ENCODE results near the gene UGT1A6. TPM values are rescaled to one million over a fixed set of nuclear protein-coding genes. Genes with fewer than 3 reads are reported as not detected.

UGT1A6 gene
- total and polyA plus RNA-seq, 2 experiments from 2014 or later, result not detected

DNA sequence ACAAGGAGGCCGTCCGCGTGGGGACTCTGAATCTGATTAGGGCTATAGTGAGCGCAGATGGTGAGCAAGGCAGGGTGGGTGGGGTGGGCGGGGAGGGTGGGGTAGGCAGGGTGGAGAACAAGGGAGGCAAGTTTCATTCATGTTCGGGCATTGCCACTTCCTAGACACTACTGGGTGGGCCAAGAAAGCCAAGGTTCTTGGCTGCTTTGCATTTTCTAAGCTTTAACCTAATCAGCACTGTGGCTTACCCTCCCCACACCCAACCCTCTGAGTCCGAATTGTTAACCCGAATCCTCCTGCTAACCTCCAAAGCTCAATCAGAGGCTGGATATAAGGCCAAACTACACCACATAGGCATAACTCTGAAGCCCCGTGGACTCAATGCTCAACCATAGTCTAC lies 103.6 kb downstream of the UGT1A6 start:
- ATAC-seq, result no peak
- Histone ChIP-seq H3K9me2 (ENCODE audit: insufficient read depth) (no peaks in the 10 kb centered on the region), H3F3A (replicated peaks; ENCODE audit: low read depth) (no peaks in the 10 kb centered on the region), H3K27ac (ENCODE audit: low read depth) (no peak overlapping the region), H4K20me1 (replicated peaks; ENCODE audit: insufficient read depth) (no peaks in the 10 kb centered on the region), H3K27me3 (ENCODE audit: insufficient read depth) (no peaks in the 10 kb centered on the region), H3K4me3 (no peak overlapping the region), H3K4me1 (ENCODE audit: insufficient read depth) (no peaks in the 10 kb centered on the region), H3K36me3 (ENCODE audit: insufficient read depth) (no peaks in the 10 kb centered on the region), H3K79me2 (replicated peaks; ENCODE audit: insufficient read depth) (no peaks in the 10 kb centered on the region), H2AFZ (no peak overlapping the region), H3K4me2 (no peak overlapping the region)
- H3K27me3 Mint-ChIP-seq (ENCODE audit: insufficient read depth, low read depth, poor library complexity), result peaks cover 8% of the 10 kb centered on the region
- peaks cover 16% of the 10 kb centered on the region for H3K9me3 Mint-ChIP-seq
- DNase-seq (ENCODE audit: low spot score), result no peak
- no peak overlapping the region for H3K27ac Mint-ChIP-seq
- H3K36me3 Mint-ChIP-seq (ENCODE audit: low read depth), result no peaks in the 10 kb centered on the region; the same call in 1 of the 3 replicates
- H3K4me1 Mint-ChIP-seq, result no peaks in the 10 kb centered on the region; the same call in 2 of the 3 replicates
- no peak for TF ChIP-seq ETS1 (IDR thresholded peaks at IDR 0.05)
- TF ChIP-seq, protein P1, sequence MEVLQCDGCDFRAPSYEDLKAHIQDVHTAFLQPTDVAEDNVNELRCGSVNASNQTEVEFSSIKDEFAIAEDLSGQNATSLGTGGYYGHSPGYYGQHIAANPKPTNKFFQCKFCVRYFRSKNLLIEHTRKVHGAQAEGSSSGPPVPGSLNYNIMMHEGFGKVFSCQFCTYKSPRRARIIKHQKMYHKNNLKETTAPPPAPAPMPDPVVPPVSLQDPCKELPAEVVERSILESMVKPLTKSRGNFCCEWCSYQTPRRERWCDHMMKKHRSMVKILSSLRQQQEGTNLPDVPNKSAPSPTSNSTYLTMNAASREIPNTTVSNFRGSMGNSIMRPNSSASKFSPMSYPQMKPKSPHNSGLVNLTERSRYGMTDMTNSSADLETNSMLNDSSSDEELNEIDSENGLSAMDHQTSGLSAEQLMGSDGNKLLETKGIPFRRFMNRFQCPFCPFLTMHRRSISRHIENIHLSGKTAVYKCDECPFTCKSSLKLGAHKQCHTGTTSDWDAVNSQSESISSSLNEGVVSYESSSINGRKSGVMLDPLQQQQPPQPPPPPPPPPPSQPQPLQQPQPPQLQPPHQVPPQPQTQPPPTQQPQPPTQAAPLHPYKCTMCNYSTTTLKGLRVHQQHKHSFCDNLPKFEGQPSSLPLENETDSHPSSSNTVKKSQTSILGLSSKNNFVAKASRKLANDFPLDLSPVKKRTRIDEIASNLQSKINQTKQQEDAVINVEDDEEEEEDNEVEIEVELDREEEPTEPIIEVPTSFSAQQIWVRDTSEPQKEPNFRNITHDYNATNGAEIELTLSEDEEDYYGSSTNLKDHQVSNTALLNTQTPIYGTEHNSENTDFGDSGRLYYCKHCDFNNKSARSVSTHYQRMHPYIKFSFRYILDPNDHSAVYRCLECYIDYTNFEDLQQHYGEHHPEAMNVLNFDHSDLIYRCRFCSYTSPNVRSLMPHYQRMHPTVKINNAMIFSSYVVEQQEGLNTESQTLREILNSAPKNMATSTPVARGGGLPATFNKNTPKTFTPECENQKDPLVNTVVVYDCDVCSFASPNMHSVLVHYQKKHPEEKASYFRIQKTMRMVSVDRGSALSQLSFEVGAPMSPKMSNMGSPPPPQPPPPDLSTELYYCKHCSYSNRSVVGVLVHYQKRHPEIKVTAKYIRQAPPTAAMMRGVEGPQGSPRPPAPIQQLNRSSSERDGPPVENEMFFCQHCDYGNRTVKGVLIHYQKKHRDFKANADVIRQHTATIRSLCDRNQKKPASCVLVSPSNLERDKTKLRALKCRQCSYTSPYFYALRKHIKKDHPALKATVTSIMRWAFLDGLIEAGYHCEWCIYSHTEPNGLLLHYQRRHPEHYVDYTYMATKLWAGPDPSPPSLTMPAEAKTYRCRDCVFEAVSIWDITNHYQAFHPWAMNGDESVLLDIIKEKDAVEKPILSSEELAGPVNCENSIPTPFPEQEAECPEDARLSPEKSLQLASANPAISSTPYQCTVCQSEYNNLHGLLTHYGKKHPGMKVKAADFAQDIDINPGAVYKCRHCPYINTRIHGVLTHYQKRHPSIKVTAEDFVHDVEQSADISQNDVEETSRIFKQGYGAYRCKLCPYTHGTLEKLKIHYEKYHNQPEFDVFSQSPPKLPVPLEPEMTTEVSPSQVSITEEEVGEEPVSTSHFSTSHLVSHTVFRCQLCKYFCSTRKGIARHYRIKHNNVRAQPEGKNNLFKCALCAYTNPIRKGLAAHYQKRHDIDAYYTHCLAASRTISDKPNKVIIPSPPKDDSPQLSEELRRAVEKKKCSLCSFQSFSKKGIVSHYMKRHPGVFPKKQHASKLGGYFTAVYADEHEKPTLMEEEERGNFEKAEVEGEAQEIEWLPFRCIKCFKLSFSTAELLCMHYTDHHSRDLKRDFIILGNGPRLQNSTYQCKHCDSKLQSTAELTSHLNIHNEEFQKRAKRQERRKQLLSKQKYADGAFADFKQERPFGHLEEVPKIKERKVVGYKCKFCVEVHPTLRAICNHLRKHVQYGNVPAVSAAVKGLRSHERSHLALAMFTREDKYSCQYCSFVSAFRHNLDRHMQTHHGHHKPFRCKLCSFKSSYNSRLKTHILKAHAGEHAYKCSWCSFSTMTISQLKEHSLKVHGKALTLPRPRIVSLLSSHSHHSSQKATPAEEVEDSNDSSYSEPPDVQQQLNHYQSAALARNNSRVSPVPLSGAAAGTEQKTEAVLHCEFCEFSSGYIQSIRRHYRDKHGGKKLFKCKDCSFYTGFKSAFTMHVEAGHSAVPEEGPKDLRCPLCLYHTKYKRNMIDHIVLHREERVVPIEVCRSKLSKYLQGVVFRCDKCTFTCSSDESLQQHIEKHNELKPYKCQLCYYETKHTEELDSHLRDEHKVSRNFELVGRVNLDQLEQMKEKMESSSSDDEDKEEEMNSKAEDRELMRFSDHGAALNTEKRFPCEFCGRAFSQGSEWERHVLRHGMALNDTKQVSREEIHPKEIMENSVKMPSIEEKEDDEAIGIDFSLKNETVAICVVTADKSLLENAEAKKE (CRISPR knock-in tag; IDR thresholded peaks at IDR 0.05), result no peak
- no peak overlapping the region for H3K4me3 Mint-ChIP-seq

GRCh38 chr2:233798335-233799086 lies 105.8 kb downstream of the UGT1A6 start:
- H3K4me2 ChIP-seq, result no peak overlapping the region
- no peaks in the 10 kb centered on the region for H3K79me2 ChIP-seq (replicated peaks; ENCODE audit: insufficient read depth)
- Mint-ChIP-seq H3K27ac (no peak overlapping the region), H3K36me3 (ENCODE audit: low read depth) (no peaks in the 10 kb centered on the region; the same call in 2 of the 3 replicates), H3K9me3 (peaks cover 21% of the 10 kb centered on the region), H3K4me1 (no peaks in the 10 kb centered on the region), H3K4me3 (no peak overlapping the region), H3K27me3 (ENCODE audit: insufficient read depth, low read depth, poor library complexity) (peaks cover 3% of the 10 kb centered on the region)
- H3K4me1 ChIP-seq (ENCODE audit: insufficient read depth), result no peaks in the 10 kb centered on the region
- H3K27me3 ChIP-seq (ENCODE audit: insufficient read depth), result no peaks in the 10 kb centered on the region
- H3K36me3 ChIP-seq (ENCODE audit: insufficient read depth), result no peaks in the 10 kb centered on the region
- no peaks in the 10 kb centered on the region for H3K9me2 ChIP-seq (ENCODE audit: insufficient read depth)
- H2AFZ ChIP-seq, result no peak overlapping the region
- no peaks in the 10 kb centered on the region for H3F3A ChIP-seq (replicated peaks; ENCODE audit: low read depth)
- DNase-seq (ENCODE audit: low spot score) (no peak), ATAC-seq (no peak)
- H3K27ac ChIP-seq (ENCODE audit: low read depth), result no peak overlapping the region
- H3K4me3 ChIP-seq, result no peak overlapping the region
- H4K20me1 ChIP-seq (replicated peaks; ENCODE audit: insufficient read depth), result no peaks in the 10 kb centered on the region
- TF ChIP-seq, protein P2, sequence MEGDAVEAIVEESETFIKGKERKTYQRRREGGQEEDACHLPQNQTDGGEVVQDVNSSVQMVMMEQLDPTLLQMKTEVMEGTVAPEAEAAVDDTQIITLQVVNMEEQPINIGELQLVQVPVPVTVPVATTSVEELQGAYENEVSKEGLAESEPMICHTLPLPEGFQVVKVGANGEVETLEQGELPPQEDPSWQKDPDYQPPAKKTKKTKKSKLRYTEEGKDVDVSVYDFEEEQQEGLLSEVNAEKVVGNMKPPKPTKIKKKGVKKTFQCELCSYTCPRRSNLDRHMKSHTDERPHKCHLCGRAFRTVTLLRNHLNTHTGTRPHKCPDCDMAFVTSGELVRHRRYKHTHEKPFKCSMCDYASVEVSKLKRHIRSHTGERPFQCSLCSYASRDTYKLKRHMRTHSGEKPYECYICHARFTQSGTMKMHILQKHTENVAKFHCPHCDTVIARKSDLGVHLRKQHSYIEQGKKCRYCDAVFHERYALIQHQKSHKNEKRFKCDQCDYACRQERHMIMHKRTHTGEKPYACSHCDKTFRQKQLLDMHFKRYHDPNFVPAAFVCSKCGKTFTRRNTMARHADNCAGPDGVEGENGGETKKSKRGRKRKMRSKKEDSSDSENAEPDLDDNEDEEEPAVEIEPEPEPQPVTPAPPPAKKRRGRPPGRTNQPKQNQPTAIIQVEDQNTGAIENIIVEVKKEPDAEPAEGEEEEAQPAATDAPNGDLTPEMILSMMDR (conservative IDR thresholded peaks at IDR 0.05; ENCODE audit: low read depth in 2 of 2), result no peak
- TF ChIP-seq ZNF114 (CRISPR knock-in tag; IDR thresholded peaks at IDR 0.05) (no peak), REST (IDR thresholded peaks at IDR 0.05; ENCODE audit: unreplicated experiment) (no peak), ETS1 (IDR thresholded peaks at IDR 0.05) (no peak), JUNB (IDR thresholded peaks at IDR 0.05; ENCODE audit: unreplicated experiment) (no peak)

Data from GM23338 (cell line).